Hepatic stellate cell (primary cell): ENCODE results near the gene SH3BP1.

Experiments used
- DNase-seq: peaks from one replicate; pipeline ENCODE4 v3.0.0; 2011; ENCODE audit warnings: low spot score

SH3BP1 gene

GRCh38 chr22:37659066-37659896, 19.8 kb downstream of the SH3BP1 start:
- DNase-seq = no peak

GRCh38 chr22:37659897-37660708, 20.6 kb downstream of the SH3BP1 start:
- no peak for DNase-seq

- DNase-seq = no peak
Measured at GRCh38 chr22:37660709-37661045, 21.2 kb downstream of the SH3BP1 start.

- DNase-seq = peak; percentile 84
Measured at GRCh38 chr22:37661160-37661924, 21.9 kb downstream of the SH3BP1 start.

GRCh38 chr22:37662039-37662438, 22.6 kb downstream of the SH3BP1 start:
- no peak for DNase-seq

GRCh38 chr22:37663521-37664140, 24.2 kb downstream of the SH3BP1 start:
- no peak for DNase-seq

GRCh38 chr22:37664249-37665101, 25.0 kb downstream of the SH3BP1 start:
- DNase-seq = no peak

- DNase-seq = no peak
Measured at GRCh38 chr22:37665487-37665886, 26.0 kb downstream of the SH3BP1 start.

GRCh38 chr22:37669586-37669985, 30.1 kb downstream of the SH3BP1 start:
- DNase-seq = peak; percentile 42

GRCh38 chr22:37672206-37672919, 32.9 kb downstream of the SH3BP1 start:
- DNase-seq = no peak

- DNase-seq = no peak
Measured at GRCh38 chr22:37672920-37673455, 33.5 kb downstream of the SH3BP1 start.

- no peak for DNase-seq
Measured at GRCh38 chr22:37674248-37674647, 34.8 kb downstream of the SH3BP1 start.

GRCh38 chr22:37674951-37675929, 35.8 kb downstream of the SH3BP1 start, which contains the start of gene LGALS1:
TSS of gene LGALS1 (plus strand) at chr22:37675636. CDS start at chr22:37675703, 67 bp downstream.
- peak; percentile 96 for DNase-seq

- DNase-seq = no peak
Measured at GRCh38 chr22:37675930-37676735, 36.7 kb downstream of the SH3BP1 start.

- DNase-seq = peak; percentile 86
Measured at GRCh38 chr22:37676736-37677492, 37.4 kb downstream of the SH3BP1 start.

GRCh38 chr22:37677493-37677974, 38.1 kb downstream of the SH3BP1 start:
- DNase-seq = no peak

- no peak for DNase-seq
Measured at GRCh38 chr22:37678372-37678771, 38.9 kb downstream of the SH3BP1 start.
